ENCODE measurements around the gene ARL16.
A peak's percentile ranks its signal among the peaks of the same experiment; 100 is the strongest.

The ARL16 gene, protein sequence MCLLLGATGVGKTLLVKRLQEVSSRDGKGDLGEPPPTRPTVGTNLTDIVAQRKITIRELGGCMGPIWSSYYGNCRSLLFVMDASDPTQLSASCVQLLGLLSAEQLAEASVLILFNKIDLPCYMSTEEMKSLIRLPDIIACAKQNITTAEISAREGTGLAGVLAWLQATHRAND

DNA sequence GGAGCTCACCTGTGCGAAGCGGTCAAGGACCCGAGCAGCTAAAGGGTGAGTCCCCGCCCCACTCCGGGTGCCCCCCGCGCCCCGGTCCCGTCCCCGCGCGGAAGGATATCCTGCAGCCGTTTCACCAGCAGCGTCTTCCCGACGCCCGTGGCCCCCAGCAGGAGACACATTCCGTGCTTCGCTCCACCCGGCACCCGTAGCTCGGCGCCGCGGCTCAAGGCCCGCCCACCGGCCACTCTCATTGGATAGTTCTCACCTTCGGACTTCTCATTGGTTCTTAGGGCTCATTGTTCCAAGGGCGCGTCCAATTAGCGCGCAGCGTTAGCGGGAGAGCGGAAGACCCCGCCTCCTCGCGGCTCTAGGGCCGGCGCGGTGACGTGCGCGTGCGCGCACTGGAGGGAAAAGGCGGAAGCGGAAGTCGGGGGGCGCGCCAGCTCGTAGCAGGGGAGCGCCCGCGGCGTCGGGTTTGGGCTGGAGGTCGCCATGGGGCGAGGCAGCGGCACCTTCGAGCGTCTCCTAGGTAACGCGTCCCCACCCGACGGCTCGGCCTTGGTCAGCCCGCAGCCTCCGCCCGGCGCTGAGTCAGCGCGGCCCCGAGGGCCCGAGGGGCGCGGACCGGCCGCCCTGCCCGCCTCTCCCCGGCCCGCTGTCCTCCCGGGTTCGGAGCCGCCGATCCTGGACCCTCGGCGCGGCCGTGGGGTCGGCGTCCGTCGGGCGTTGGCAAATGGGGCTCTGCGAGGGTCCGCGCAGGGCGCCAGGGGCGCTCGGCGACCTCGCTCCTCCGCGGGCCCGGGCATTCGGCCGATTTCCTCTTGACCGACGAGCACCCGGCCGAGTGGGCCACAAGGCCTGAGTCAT, at the start of gene ARL16, which contains the start of gene HGS:
TSS of gene ARL16 (minus strand) at position 214 of the 858 bp plus-strand sequence. CDS start at position 170, 44 bp downstream.
TSS of gene HGS (plus strand) at position 428 of the 858 bp plus-strand sequence. CDS start at position 484, 56 bp downstream.
- peak; percentile 98 to 100 for DNase-seq

GRCh38 chr17:81727324-81728031, 43.9 kb upstream of the ARL16 start:
- DNase-seq: no peak

GRCh38 chr17:81726004-81726403, 42.4 kb upstream of the ARL16 start:
- no peak for DNase-seq

GRCh38 chr17:81725439-81725838, 41.8 kb upstream of the ARL16 start:
- DNase-seq: no peak

- no peak for DNase-seq
Measured at GRCh38 chr17:81723651-81724209, 40.1 kb upstream of the ARL16 start.

- DNase-seq: no peak
Measured at GRCh38 chr17:81722184-81723120, 38.9 kb upstream of the ARL16 start.

DNA sequence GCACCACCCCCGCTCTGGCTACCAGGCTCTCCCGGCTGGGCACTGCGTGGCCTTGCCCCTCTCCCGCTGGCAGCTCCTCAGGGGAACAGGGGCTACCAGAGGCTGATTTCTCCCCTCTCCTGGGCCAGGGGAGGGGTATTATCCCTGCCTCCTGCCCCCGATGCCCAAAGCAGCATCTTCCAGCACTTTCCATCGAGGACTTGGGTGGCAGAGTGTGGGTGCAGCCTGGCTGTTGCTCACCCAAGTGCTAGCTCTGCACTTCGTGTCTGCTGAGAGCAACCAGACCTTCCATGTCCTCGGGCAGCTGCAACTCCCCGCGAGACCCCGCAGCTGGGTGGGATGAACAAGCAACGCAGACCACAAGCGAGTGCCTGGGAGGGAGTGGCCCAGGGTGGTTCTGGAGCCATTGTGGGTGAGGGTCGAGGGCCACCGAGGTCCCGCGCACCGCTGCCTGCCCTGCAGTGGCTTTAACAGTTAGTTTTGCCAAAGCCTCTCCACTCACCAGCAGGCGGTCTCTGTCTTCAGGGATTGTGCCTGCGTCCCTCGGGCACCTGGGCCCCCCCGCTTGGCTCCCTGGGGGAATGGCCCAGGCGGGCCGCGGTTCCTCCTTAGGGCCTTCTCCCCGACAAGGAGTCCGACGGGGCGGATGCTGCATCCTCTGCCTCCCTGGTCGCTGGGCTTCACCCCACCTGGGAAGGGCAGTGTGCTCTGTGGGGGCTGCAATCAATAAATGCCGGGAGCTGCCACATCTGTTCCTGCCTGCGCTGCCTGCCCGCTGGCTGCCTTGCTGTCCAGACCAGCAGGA, 36.9 kb upstream of the ARL16 start:
- DNase-seq: no peak

- no peak for DNase-seq
Measured at GRCh38 chr17:81719410-81720266, 36.0 kb upstream of the ARL16 start.

DNA sequence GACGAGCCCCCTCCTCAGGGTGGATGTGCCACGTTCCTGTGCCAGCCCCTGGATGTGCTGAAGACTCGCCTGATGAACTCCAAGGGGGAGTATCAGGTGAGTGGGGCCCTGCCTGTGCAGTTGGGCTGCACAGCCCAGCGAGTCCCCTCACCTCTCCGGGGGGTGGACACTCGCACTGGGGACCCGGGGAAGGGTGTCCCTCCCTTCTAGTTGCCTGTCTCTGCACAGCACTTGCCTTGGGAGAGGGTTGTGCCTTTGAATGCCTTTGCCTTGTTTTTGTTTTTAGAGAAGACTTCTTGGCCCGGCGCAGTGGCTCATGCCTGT, 34.1 kb upstream of the ARL16 start:
- DNase-seq: no peak

DNA sequence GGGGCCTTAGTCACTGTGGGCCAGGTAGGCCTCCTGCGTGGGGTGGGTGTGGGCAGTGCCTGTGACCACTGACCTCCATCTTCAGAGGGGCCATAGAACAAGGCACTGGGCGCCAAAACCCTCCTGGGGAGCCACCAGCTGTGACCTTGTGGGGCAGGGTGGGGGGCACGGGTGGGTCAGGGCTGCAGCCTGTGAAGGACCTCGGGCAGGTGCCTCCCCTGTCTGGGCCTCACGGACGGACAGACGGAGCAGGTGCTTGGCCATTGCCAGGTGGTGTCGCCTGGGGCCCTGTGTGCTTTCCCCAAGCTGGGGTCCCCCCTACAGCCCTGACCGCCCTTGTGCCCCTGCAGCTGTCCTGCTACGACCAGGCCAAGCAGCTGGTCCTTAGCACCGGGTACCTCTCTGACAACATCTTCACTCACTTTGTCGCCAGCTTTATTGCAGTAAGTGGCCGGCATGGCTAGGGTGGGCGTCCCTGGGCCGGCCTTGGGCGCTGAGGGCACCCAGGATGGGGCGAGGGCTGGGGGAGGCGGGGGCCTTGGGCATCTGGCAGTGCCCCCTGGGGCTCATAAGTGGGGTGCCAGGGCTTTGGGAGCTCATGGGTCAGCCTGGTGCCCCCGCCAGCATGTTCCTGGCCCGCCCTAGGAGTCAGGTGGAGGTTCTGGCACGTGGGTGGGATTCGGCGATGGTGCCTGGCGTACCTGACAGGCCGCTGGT, 33.6 kb upstream of the ARL16 start:
- DNase-seq: no peak

DNA sequence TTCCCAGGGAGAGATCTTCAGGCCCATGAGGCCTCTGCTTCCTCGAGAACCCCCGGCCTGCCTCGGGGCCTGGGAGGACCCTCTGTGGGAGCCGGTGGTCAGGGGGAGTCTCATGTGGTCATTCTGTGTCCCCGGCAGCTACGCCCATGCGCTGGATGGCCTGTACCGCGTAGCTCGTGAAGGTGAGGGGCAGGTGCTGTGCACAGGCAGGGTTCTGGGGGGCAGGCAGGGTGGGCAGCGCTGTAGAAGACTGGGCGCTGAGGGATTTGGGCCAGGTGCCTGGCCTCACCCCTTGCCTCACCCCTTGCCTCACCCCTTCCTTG, 33.0 kb upstream of the ARL16 start:
- no peak for DNase-seq

DNA sequence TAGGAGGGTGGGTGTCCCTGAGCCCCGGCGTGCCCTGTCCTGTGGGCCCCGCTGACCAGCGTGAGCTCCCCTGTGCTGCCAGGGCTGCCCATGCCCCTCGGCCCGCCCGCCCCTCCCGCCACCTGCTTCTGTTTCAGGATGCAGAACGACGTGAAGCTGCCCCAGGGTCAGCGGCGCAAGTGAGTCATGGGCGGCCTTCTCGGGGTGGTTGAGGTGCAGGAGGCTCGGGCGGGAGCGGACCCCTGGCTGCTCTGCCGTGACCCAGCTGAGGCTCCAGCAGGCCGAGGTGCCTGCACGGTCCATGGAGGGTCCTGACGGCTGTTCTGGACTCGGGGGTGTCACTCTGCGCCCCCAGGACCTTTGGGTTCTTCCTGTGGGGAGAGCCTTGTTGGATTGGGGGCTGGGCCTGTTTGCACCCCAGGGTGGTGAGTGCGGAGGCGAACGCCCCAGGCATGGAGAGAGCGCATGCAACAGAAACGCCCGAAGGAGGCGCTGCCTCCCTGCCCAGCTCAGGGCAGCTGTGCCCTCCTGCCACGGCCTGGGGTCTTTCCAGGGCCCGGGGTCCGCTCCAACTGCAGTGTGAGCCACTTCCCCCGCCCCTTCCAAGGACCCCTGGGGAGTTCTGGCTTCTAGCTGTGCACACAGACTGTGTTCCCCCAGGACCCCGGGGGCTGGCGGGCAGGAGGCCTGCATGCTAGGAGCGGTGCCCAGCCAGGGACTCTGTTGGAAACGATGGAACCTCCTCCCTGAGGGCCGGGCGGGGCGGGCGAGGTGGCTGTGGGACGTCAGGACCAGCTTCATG, 32.5 kb upstream of the ARL16 start:
- no peak for DNase-seq

- DNase-seq: no peak
Measured at GRCh38 chr17:81715107-81715871, 31.7 kb upstream of the ARL16 start.

DNA sequence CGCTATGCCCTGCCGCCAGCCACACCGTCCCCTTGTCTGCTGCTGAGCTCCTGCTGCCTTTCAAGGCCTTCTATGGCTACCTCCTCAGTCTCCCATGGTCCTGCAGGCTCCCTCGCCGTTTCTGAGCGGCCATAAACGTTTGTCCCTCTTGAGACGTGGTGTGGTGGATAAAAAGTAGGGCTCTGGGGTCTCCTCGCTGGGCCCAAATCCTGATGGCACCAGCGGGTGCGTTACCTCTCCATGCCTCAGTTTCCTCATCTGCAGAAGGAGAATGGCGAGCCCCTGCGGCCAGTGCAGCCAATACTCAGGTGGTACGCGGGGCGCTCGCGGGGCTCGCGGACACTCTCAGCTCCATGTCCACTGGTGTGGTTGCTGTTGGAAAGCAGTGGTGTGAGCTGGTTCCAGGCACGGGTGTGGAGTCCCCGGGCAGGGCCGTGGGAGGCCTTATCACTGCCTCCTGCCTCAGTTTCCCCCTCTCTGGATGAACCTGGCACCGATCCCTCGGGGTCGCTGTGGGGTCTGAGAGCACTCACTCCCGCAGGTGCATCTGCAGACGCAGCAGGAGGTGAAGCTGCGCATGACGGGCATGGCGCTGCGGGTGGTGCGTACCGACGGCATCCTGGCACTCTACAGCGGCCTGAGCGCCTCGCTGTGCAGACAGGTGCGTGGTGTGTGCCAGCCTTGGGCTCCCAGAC, 31.0 kb upstream of the ARL16 start:
- no peak for DNase-seq

- DNase-seq: peak in 1 of 2 experiments; percentile 22
Measured at GRCh38 chr17:81713556-81714411, 30.2 kb upstream of the ARL16 start.

- no peak for DNase-seq
Measured at GRCh38 chr17:81713004-81713555, 29.5 kb upstream of the ARL16 start.

Measured in NCI-H446 (cell line).